NCI-H146 treated with DMSO at 0.1 percent for 48 hours (cell line): ENCODE data around the gene BCL2.
A peak's percentile ranks its signal among the peaks of the same experiment; 100 is the strongest.

ENCODE experiments used
- DNase-seq: peaks from one replicate; lab custom pipeline; 2025; ENCODE audit not compliant: unreplicated experiment; lab: John Stamatoyannopoulos, UW

BCL2 gene

DNA sequence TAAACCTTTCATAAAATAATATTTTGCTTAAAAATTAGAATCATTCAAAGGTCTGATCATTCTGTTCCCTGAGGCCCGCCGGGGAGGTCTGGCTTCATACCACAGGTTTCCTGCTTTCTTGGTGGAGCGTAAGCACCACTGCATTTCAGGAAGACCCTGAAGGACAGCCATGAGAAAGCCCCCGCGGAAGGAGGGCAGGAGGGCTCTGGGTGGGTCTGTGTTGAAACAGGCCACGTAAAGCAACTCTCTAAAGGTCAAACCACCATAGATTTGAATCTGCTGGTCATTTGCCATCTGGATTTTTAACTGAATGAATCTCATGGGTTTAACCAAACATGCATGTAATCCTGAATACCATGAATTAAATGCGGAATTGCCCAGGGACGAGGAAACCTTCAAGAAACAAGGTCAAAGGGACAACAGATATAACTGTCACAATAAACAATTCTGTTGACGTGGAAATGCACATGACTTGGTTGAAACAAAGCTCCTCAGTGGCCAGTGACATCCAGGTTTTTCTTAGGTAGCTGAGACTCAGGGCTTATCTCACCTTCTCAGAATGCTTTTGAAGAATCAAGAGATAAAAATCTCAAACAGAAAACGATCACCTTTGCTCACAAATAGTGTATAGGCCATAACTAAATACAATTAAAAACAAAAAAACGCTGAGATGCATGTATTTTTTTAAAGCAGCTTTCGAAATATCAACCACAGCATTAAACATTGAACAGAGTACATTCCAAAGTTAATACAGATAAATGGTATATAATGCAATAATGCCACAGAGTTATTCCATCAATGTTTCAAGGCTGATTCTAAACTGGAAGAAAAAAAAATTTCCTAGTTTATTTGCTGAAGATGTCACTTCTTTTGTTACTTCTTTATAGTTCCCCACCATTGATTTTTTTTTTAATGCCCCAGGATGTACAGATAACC, 193.2 kb downstream of the BCL2 start:
- DNase-seq = no peak

DNA sequence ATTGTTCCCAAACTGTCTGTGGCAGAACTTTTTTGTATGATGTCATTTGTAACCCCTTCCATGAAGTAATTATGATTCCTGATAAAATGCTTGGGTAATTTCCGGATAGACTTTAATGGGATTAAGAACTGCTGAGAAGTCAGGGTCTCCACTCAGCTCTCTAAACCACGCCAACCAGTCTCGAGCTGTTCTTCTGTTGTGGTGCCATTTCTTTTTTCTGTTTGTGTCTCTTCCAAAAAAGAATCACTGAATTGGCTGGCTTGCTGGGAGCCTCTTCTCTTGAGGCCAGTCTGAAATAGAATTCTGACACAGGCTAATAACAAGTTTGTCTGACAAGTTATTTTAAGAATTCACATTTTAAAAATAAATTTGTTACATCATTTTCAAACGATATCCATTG, 198.9 kb downstream of the BCL2 start:
- DNase-seq = no peak

DNA sequence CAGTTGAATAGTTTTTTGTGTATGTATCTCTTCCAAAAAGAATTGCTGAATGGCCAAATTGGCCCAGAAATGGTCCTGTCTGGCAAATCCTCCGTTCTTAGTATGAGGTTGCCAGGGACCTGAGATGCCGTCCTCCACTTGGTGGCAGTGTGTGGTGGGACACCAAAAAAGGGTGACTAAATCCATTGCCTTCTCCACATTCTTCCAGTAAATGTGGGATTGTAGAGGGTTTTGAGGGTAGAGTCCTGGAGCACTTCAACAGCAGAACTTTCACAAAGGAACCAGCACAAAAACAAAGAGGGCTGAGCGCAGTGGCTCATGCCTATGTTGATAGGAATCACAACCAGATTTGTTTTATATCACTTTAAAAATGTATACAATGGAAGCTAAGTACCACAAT, 199.9 kb downstream of the BCL2 start:
- peak; percentile 48 for DNase-seq

DNA sequence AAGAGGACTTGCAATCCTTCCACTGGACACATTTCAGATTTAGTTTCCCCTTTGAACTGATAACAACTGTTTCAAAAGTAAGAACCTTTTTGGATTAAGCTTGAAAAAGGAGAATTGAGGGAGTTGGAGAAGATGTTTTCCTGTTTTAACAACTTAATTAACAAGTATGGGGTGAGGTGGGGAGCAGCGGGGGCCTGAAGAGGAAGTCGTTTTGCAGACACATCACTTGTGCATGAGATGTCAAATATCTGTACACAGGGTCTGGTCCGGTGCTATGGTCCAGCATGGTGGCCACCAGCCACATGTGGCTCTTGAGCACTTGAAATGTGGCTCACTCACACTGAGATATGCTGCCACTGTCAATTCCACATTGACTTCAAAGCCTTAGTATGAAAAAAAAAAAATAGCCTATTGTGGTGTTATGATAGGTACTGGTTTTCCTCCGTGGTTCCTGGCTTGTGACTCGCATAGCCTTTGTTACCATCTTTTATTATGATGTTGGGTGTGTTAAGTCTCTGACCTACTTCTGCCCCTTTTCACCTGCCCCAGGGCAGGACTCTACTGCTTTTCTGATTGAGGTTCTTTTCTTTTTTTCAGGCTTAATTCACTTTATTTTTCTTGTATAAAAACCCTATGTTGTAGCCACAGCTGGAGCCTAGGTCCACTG, 205.5 kb downstream of the BCL2 start:
- DNase-seq = no peak

DNA sequence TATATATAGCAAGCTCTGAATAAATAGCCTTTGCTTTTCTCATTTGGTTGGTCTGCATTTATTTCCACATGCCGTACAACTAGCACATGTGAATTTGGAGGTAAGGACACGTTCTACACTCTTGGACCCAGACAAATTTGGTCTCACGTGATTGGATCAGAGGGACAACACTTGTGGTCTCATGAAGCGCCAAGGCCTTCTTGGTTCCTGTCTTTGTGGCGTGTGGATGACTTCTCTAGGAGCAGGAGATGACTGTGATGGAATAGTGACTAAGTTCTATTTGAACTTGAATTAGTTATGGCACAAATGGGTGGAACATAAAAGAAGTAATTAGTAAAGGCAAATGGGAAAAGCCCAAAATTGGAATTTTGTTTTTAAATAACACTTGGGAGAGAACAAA, 206.9 kb downstream of the BCL2 start:
- DNase-seq = no peak

DNA sequence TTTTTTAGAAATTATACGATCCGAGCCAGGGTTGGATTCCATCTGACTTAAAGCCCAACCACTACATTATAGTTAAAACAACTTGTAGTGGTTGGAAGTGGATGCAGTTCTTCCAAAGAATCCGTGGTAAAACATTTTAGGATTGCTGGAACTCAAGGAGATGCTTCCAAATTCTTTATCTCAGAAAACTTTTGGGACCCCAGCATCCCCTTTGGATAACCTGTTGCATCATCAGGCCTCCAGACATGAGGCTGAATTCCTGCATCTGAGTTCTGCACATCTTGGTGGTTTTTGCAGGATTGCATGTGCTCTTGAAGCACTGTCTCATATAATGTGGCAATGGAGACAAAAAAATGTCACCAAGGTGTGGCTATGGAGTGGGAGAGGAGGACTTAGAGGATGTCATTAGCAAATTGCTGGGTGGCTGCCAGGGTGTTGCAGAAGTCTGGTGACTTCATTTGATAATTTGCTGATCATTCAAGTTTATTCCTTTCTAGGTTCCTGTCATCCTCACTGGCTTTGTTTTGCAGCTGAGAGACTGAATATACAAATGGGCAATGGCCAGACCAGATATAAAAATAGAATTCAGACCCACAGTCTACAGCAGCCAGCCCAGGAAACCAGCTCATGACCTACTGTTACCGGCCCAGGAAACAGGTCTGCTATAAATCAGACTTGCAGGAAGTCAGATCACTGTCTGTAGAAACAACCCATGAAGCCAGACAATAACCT, 207.7 kb downstream of the BCL2 start:
- DNase-seq = no peak

DNA sequence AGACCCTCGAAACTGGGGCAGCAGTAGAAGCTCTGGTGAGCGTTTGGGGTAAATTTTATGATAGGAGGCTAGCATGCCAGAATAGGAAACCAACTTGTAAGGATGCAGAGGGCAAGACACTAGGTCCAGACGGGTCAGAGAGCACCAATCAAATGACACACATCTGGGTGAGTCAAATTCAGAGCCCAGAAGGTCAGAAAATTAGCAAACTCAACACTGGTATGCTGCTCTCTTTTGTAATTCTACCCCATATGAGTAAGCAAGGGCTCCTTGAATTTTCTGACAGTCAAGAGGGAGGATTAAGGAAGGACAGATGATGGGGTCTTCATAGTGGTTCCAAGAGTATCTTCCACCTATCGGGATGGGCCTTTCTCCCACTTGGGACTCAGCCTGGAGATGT, 209.8 kb downstream of the BCL2 start:
- DNase-seq = no peak

- no peak for DNase-seq
These were observed 210.5 kb downstream of the BCL2 start for GRCh38 chr18:63109022-63109421.

DNA sequence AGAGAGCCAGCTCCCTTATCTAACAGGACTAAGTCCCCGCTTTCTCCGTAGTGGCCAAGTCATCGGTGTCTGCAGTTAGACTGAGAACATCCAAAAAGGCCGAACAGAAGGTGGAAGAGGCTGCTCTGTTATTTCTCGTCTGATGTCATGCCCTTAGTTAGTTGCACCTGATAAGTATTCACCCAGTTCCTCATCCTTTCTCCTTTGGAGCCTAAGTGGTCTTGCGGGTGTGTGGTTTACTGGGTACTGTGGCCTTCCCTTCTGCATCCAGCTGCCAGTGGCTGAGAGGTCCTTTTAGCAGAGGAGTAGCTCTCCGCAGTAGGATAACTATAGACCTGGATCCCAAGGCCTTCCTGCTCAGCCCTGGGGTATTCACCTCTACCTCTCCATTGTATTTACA, 211.6 kb downstream of the BCL2 start:
- peak; percentile 44 for DNase-seq

GRCh38 chr18:63107171-63107845, 212.3 kb downstream of the BCL2 start:
- peak; percentile 96 for DNase-seq

DNA sequence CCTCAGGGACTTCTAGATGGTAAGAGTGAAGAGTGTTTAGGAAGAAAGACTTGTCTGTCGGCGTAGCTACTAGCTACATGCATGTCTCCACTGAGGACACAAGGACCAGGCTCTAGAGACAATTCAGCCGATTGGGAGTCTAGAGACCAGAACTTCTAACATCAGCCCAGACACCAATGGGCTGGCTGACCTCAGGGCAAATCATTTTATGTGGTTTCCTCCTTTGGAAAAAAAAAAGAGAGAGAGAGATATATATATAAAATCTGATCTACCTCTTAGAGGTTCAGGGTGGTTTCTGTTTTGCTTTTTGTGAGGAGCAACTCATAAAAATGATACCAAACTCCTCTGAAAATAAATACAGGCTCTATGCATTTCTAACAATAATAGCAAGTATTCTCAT, 212.8 kb downstream of the BCL2 start:
- no peak for DNase-seq

GRCh38 chr18:63105636-63106316, 213.8 kb downstream of the BCL2 start:
- DNase-seq = no peak

- no peak for DNase-seq
These were observed 214.7 kb downstream of the BCL2 start for GRCh38 chr18:63104868-63105267.

DNA sequence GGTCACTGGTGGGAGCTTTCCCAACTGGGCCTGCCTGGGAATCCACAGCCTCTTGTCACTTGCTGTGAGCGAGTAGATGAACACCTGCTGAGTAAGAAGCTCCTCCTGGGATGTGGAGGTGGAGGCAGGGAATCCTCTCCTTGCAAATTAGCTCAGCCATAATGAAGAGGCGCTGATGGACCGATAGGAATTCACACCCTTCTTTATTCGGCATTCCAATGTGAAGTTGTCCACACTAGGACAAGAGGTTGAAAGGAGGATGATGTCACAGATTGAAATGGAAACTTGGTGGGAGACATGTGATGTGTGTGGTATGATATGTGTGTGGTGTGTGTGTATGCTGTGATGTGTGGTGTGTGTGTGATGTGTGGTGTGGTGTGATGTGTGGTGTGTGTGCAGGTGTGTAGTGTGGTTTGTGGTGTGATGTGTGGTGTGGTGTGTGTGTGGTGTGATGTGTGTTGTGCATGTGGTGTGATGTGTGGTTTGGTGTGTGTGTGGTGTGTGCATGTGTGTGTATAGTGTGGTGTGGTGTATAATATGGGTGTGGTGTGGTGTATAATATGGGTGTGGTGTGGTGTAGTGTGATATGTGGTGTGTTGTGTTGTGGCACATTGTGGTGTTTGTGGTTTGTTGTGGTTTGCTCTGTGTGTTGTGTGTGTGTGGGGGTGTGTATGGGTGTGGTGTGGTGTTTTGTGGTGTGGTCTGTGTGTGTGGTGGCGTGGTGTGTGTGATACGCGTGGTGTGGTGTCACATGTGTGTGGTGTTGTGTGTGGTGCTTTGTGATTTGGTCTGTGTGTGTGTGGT, 216.4 kb downstream of the BCL2 start:
- DNase-seq = no peak

DNA sequence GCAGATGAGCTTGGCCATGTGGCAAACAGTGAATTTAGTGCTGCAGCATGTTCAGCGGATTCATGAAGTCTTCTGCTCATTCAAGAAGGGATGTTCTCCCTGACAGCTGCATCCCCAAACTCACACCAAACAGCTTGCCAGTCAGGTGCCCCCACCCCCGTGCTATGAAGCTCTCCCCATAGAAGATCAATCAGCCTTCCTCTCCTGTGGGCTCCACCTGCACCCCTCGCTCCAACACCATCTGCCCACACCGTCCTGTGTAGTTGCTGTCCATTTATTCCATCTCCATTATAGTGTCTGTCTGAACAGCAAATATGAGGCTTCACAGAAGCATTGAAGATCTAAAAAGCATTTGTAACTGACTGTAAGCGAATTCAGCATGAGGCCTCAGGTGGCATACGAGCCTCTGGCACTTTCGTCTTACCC, 218.9 kb downstream of the BCL2 start:
- DNase-seq = no peak

DNA sequence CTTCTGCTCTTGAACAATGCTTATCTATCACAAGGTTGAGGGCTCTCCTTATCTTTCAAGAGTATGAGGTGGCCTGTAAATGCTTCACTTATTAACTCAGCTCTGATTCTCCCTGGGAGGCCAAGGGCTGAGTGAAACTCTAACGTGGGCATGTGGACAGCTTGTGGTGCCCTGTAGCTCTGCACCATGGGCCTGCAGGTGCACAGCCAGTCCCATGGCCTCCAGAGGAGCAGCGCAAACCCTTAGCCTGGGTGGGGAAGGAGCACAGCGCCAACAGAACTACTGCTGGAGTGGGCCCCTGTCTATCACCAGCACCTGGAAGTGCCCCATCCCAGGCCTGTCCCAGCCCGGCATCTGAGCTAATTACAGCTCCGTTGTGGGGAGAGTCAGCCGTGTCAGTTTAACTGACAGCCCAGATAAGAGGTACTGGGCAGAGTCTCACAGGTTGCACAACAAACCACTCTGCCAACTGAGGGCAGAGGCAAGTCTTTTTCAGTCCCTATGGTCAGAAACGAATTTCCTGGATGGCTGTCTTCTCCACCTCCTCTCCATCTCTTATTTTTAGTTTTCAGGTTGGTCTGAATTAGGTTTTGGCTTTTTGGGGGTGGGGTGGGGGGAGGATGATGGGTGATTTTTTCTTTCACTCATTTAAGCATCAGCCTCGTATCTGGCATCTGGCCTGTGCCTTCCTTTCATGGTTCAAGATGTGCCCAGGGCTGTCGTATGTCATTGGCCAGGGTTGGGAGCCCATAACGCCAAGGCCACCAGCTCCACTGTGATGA, 219.5 kb downstream of the BCL2 start:
- no peak for DNase-seq

DNA sequence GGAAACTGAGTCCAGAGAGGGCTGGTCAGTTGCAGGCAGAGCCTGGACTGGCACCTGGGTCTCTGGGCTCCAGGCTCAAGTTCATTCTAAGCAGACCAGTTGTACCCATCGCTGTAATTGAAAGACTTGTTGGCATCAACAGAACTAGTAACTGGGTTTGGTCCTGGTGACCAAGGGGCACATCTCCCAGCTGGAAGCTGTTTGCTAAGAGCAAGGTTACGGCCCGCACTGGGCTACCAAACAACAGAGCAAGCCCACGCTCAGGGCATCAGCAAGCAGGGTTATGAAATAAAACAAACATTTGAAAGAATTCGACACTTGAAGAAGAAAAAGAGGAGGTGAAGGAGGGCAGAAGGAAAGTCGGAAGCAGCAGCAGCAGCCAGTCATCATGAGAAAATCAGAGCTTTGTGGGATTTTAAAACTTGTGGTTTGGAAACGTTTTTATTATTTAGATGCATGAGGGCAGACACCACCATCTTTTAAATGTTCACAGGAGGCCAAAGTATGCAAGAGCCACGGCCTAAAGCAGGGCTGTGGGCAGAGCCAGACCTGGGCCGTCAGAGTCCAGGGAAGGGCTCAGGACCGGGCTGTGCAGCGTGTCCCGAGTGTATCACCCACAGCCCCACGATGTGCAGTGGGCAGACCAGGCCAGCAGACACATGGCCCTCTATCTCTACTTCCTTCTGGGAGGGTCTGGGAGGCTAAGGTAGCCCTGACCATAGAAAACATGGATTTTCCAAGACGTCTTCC, 220.3 kb downstream of the BCL2 start:
- DNase-seq = no peak
